Caco-2 (cell line): Measurements from ENCODE around the gene ACR. TPM values are rescaled to one million over a fixed set of nuclear protein-coding genes. Genes with fewer than 3 reads are reported as not detected.
"Not testable (repeated sequence)": the region's sequence is repeated elsewhere in the genome, so short reads cannot be mapped to it uniquely, and the experiment has no call there.

Source experiments
- BruUV-seq: library from RNA; stranded (reverse); fragments of 400-500 nt; replicated peaks from 2 replicates; lab custom pipeline; 2021; lab: Mats Ljungman, UMichigan
- CTCF ChIA-PET: fragments of 300-600 bp; sonication (Branson Sonifier 250); formaldehyde crosslinking; loops from one replicate; lab custom pipeline; 2022; ENCODE audit warnings: antibody characterized with exemption; lab: Charles Lee
- POLR2A ChIA-PET: fragments of 300-600 bp; sonication (Branson Sonifier 250); formaldehyde crosslinking; loops from one replicate; lab custom pipeline; 2022; ENCODE audit warnings: antibody characterized with exemption; lab: Charles Lee
- DNase-seq, 2 experiments: peaks; one replicate each; pipeline versions ENCODE4 v3.0.0 to v3.0.0-alpha.2; 2020 to 2022
- H3K27me3 ChIP-seq: replicated peaks from 2 replicates; pipeline ENCODE4 v1.6.0; 2011; ENCODE audit warnings: low read length; ENCODE audit not compliant: control insufficient read depth, insufficient read depth
- H3K36me3 ChIP-seq: 2 replicates; pipeline ENCODE4 v1.5.1; 2011; ENCODE audit warnings: low read length; ENCODE audit not compliant: control insufficient read depth, insufficient read depth
- H3K4me1 ChIP-seq: fragments of 250-450 bp; sonication (Bioruptor Pico); 2 replicates; pipeline ENCODE4 v1.5.1; 2020; ENCODE audit warnings: mild to moderate bottlenecking
- H3K4me3 ChIP-seq: 2 replicates; pipeline ENCODE4 v1.5.1; 2011; ENCODE audit warnings: low read depth, mild to moderate bottlenecking, control low read depth, low read length
- H3K9me3 ChIP-seq: fragments of 250-450 bp; sonication (Bioruptor Pico); 2 replicates; pipeline ENCODE4 v1.5.1; 2020; ENCODE audit warnings: mild to moderate bottlenecking, moderate library complexity
- H3K27ac Mint-ChIP-seq: one replicate; pipeline ENCODE4 v1.8.0; 2022; ENCODE audit warnings: mixed read lengths; ENCODE audit not compliant: unreplicated experiment
- H3K27me3 Mint-ChIP-seq: one replicate; pipeline ENCODE4 v1.8.0; 2022; ENCODE audit warnings: mixed read lengths; ENCODE audit not compliant: insufficient read depth, unreplicated experiment
- H3K36me3 Mint-ChIP-seq: one replicate; pipeline ENCODE4 v1.8.0; 2022; ENCODE audit warnings: mild to moderate bottlenecking, mixed read lengths; ENCODE audit not compliant: insufficient read depth, unreplicated experiment
- H3K4me1 Mint-ChIP-seq: one replicate; pipeline ENCODE4 v1.8.0; 2022; ENCODE audit warnings: low read depth, mixed read lengths; ENCODE audit not compliant: unreplicated experiment
- H3K4me3 Mint-ChIP-seq: one replicate; pipeline ENCODE4 v1.8.0; 2022; ENCODE audit warnings: mild to moderate bottlenecking, moderate library complexity, mixed read lengths; ENCODE audit not compliant: unreplicated experiment
- H3K9me3 Mint-ChIP-seq: one replicate; pipeline ENCODE4 v1.8.0; 2022; ENCODE audit warnings: mixed read lengths; ENCODE audit not compliant: unreplicated experiment
- CTCF ChIP-seq, 2 experiments: fragments of 200-600 bp in 1 of 2; IDR thresholded peaks; 1 replicate in 1 of 2; 2 replicates in 1 of 2; pipeline versions ENCODE4 v1.5.1 to v1.8.0; 2011 to 2022; ENCODE audit warnings: antibody characterized with exemption in 1 of 2, control low read depth in 1 of 2, inconsistent platforms in 1 of 2, low read depth in 1 of 2, low read length in 1 of 2, mild to moderate bottlenecking in 1 of 2, moderate library complexity in 1 of 2; ENCODE audit not compliant: insufficient read depth in 1 of 2, severe bottlenecking in 1 of 2, unreplicated experiment in 1 of 2
- intact Hi-C: fragments of 100-400 bp; cut with micrococcal nuclease; formaldehyde crosslinking; loops from one replicate; pipeline ENCODE4 v1.10.0; 2022; ENCODE audit not compliant: unreplicated experiment
- total RNA-seq: library from RNA; stranded (reverse); gene quantifications from 2 replicates; pipeline ENCODE4 v1.2.3, GENCODE V29; 2022

The ACR gene
- total RNA-seq, 1 experiment from 2014 or later, result not detected

- ChIA-PET POLR2A (no interaction called here), CTCF (no interaction called here)
- BruUV-seq, result no TSS peak
- no peaks in the 10 kb centered on the region for H3K36me3 Mint-ChIP-seq
- intact Hi-C loops, result no loop called here
- H3K27ac Mint-ChIP-seq, result no peak overlapping the region
- peaks cover 25% of the 10 kb centered on the region for H3K27me3 Mint-ChIP-seq
- Histone ChIP-seq H3K27me3 (no peaks in the 10 kb centered on the region), H3K36me3 (no peaks in the 10 kb centered on the region), H3K4me3 (no peak overlapping the region), H3K4me1 (no peaks in the 10 kb centered on the region), H3K9me3 (no peaks in the 10 kb centered on the region)
- H3K9me3 Mint-ChIP-seq, result no peaks in the 10 kb centered on the region
- H3K4me1 Mint-ChIP-seq, result no peaks in the 10 kb centered on the region
- no peak for DNase-seq
- no peak overlapping the region for H3K4me3 Mint-ChIP-seq
- TF ChIP-seq CTCF (IDR thresholded peaks at IDR 0.05; ENCODE audit: insufficient read depth in 1 of 2, low read depth in 1 of 2, low read length in 1 of 2, severe bottlenecking in 1 of 2, unreplicated experiment in 1 of 2), result no peak
Observed at GRCh38 chr22:50739894-50740293, 1.9 kb downstream of the ACR start.

GRCh38 chr22:50740714-50741113 is 2.7 kb downstream of the ACR start:
- H3K4me1 ChIP-seq, H3K4me1 Mint-ChIP-seq, H3K36me3 Mint-ChIP-seq, H3K4me3 ChIP-seq, BruUV-seq, H3K4me3 Mint-ChIP-seq, H3K27me3 ChIP-seq, POLR2A ChIA-PET, DNase-seq, intact Hi-C loops, H3K27ac Mint-ChIP-seq, H3K9me3 Mint-ChIP-seq, H3K9me3 ChIP-seq, H3K36me3 ChIP-seq, CTCF ChIA-PET: not testable (repeated sequence)
- H3K27me3 Mint-ChIP-seq, result peaks cover 25% of the 10 kb centered on the region

GRCh38 chr22:50744424-50744823 is 6.4 kb downstream of the ACR start:
- H3K27me3 ChIP-seq, H3K36me3 Mint-ChIP-seq, H3K4me3 Mint-ChIP-seq, POLR2A ChIA-PET, DNase-seq, H3K27ac Mint-ChIP-seq, H3K9me3 ChIP-seq, intact Hi-C loops, H3K36me3 ChIP-seq, H3K4me3 ChIP-seq, H3K4me1 Mint-ChIP-seq, H3K27me3 Mint-ChIP-seq, H3K9me3 Mint-ChIP-seq, BruUV-seq, H3K4me1 ChIP-seq, CTCF ChIA-PET: not testable (repeated sequence)

- H3K4me3 ChIP-seq, POLR2A ChIA-PET, H3K27ac Mint-ChIP-seq, DNase-seq, intact Hi-C loops, BruUV-seq, CTCF ChIA-PET, H3K9me3 ChIP-seq, H3K4me3 Mint-ChIP-seq, H3K27me3 ChIP-seq, H3K9me3 Mint-ChIP-seq, H3K4me1 ChIP-seq, H3K27me3 Mint-ChIP-seq, H3K4me1 Mint-ChIP-seq, H3K36me3 ChIP-seq, H3K36me3 Mint-ChIP-seq: not testable (repeated sequence)
Observed at GRCh38 chr22:50747521-50747920, 9.5 kb downstream of the ACR start.

GRCh38 chr22:50748630-50749029 is 10.6 kb downstream of the ACR start:
- H3K36me3 Mint-ChIP-seq, H3K4me3 Mint-ChIP-seq, H3K9me3 ChIP-seq, H3K27me3 ChIP-seq, H3K9me3 Mint-ChIP-seq, BruUV-seq, CTCF ChIA-PET, H3K4me1 Mint-ChIP-seq, H3K4me1 ChIP-seq, H3K4me3 ChIP-seq, POLR2A ChIA-PET, H3K36me3 ChIP-seq, H3K27me3 Mint-ChIP-seq, H3K27ac Mint-ChIP-seq, intact Hi-C loops, DNase-seq: not testable (repeated sequence)

GRCh38 chr22:50749302-50750074 is 11.5 kb downstream of the ACR start:
- H3K36me3 ChIP-seq, H3K4me1 ChIP-seq, DNase-seq, CTCF ChIA-PET, intact Hi-C loops, H3K9me3 Mint-ChIP-seq, BruUV-seq, POLR2A ChIA-PET, H3K9me3 ChIP-seq, H3K4me3 Mint-ChIP-seq, H3K4me3 ChIP-seq, H3K4me1 Mint-ChIP-seq, H3K36me3 Mint-ChIP-seq, H3K27me3 Mint-ChIP-seq, H3K27ac Mint-ChIP-seq, H3K27me3 ChIP-seq: not testable (repeated sequence)
